ENCODE data around the gene KPNA4.
"Not testable (repeated sequence)": the region's sequence is repeated elsewhere in the genome, so short reads cannot be mapped to it uniquely, and the experiment has no call there.

Gene KPNA4

DNA sequence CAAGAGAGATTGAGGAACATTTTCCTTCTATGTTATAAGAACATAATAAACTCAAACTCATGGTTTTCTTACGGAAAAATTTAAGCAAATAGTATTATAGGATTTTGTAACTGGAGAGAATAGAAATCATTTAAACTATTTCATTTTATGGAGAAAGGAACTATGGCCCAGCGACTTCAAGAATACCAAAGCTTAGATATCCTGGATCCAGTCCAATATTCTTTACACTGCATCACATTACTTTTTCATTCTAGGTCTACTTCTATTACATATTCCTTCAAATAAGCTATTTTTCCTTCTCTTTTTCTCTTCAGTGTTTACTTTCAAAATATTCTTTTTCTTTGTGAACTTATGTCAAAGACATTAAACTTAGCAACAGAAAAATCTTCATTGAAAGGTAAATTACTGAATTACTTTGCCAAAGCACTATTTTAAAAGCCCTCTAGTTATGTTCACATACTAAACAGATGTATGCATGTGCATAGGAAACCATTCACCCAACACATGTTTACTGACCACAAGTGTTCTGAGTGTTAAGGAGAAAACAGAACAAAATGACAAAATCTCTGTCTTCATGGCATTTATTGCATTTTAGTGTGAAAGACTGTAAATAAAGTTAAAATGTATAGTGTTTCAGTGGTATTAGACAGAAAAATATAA lies 20.4 kb downstream of the KPNA4 start:
- peaks cover 2% of the 10 kb centered on the region for H3K9me3 ChIP-seq (ENCODE audit: control insufficient read depth, insufficient read depth, low read length)
- no peak overlapping the region for H3K4me3 ChIP-seq (ENCODE audit: low read depth, low read length)
- H3K9ac ChIP-seq (ENCODE audit: low read depth, low read length) = no peak overlapping the region
- no peaks in the 10 kb centered on the region for H3K4me1 ChIP-seq (ENCODE audit: control insufficient read depth, insufficient read depth, low read length)
- no peaks in the 10 kb centered on the region for H3K27me3 ChIP-seq (ENCODE audit: control insufficient read depth, insufficient read depth, low read length)
- H3K36me3 ChIP-seq (ENCODE audit: control insufficient read depth, insufficient read depth, low read length) = no peaks in the 10 kb centered on the region

GRCh38 chr3:160540551-160540950 lies 24.8 kb downstream of the KPNA4 start:
- no peaks in the 10 kb centered on the region for H3K9me3 ChIP-seq (ENCODE audit: control insufficient read depth, insufficient read depth, low read length)
- H3K36me3 ChIP-seq (ENCODE audit: control insufficient read depth, insufficient read depth, low read length) = no peaks in the 10 kb centered on the region
- no peaks in the 10 kb centered on the region for H3K27me3 ChIP-seq (ENCODE audit: control insufficient read depth, insufficient read depth, low read length)
- H3K4me3 ChIP-seq (ENCODE audit: low read depth, low read length) = no peak overlapping the region
- H3K4me1 ChIP-seq (ENCODE audit: control insufficient read depth, insufficient read depth, low read length) = no peaks in the 10 kb centered on the region
- H3K9ac ChIP-seq (ENCODE audit: low read depth, low read length) = no peak overlapping the region

DNA sequence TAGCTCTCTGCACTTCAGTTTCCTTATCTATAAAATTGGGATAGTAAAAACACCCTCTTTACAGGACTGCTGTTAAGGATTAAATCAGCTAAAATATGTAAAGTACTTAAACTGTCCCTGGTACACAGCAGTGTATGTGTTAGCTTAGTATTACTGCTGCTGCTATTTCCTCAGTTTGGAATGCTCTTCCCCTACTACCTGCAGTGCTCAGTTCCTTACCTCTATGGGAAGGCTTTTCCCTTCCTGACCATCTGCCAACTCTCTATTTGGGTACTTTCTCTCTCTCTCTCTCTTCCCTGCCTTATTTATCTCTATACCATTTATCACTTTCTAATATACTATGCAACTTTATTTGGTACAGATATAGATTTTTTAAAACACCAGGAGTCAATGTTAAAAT lies 26.5 kb downstream of the KPNA4 start:
- Histone ChIP-seq H3K4me3 (ENCODE audit: low read depth, low read length) (no peak overlapping the region), H3K36me3 (ENCODE audit: control insufficient read depth, insufficient read depth, low read length) (no peaks in the 10 kb centered on the region), H3K27me3 (ENCODE audit: control insufficient read depth, insufficient read depth, low read length) (no peaks in the 10 kb centered on the region), H3K9ac (ENCODE audit: low read depth, low read length) (no peak overlapping the region), H3K9me3 (ENCODE audit: control insufficient read depth, insufficient read depth, low read length) (no peaks in the 10 kb centered on the region), H3K4me1 (ENCODE audit: control insufficient read depth, insufficient read depth, low read length) (no peaks in the 10 kb centered on the region)

- no peaks in the 10 kb centered on the region for H3K27me3 ChIP-seq (ENCODE audit: control insufficient read depth, insufficient read depth, low read length)
- H3K36me3 ChIP-seq (ENCODE audit: control insufficient read depth, insufficient read depth, low read length) = no peaks in the 10 kb centered on the region
- H3K4me3 ChIP-seq (ENCODE audit: low read depth, low read length) = no peak overlapping the region
- no peaks in the 10 kb centered on the region for H3K4me1 ChIP-seq (ENCODE audit: control insufficient read depth, insufficient read depth, low read length)
- no peak overlapping the region for H3K9ac ChIP-seq (ENCODE audit: low read depth, low read length)
- H3K9me3 ChIP-seq (ENCODE audit: control insufficient read depth, insufficient read depth, low read length) = no peaks in the 10 kb centered on the region
Observed at GRCh38 chr3:160537729-160538128, 27.6 kb downstream of the KPNA4 start.

GRCh38 chr3:160532371-160532770 lies 33.0 kb downstream of the KPNA4 start:
- Histone ChIP-seq H3K4me1 (ENCODE audit: control insufficient read depth, insufficient read depth, low read length) (no peaks in the 10 kb centered on the region), H3K36me3 (ENCODE audit: control insufficient read depth, insufficient read depth, low read length) (peaks cover 10% of the 10 kb centered on the region)

DNA sequence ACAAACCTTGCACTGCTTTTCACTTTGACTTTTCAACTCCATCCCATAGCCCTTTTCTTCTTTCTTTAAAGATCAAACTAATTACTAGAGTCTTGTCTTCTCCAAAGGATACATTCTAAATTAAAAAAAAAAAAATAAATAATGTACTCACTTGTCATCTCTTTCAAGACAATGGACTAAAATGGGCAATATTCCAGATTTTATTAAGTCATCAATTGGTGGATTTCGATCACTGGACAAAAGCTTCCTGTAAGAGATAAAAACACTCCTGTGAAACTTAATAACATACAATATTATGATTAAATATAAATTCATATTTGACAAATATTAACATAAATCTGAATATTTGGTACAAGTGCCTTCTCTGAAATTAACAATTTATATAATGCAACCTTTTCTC lies 34.1 kb downstream of the KPNA4 start:
- Histone ChIP-seq H3K27me3 (ENCODE audit: control insufficient read depth, insufficient read depth, low read length) (no peaks in the 10 kb centered on the region), H3K9me3 (ENCODE audit: control insufficient read depth, insufficient read depth, low read length) (no peaks in the 10 kb centered on the region), H3K36me3 (ENCODE audit: control insufficient read depth, insufficient read depth, low read length) (peaks cover 14% of the 10 kb centered on the region), H3K4me3 (ENCODE audit: low read depth, low read length) (no peak overlapping the region), H3K4me1 (ENCODE audit: control insufficient read depth, insufficient read depth, low read length) (no peaks in the 10 kb centered on the region), H3K9ac (ENCODE audit: low read depth, low read length) (no peak overlapping the region)

More at GRCh38 chr3:160532371-160532770, 33.0 kb downstream of the KPNA4 start:
- no peak overlapping the region for H3K4me3 ChIP-seq (ENCODE audit: low read depth, low read length)
- H3K27me3 ChIP-seq (ENCODE audit: control insufficient read depth, insufficient read depth, low read length) = no peaks in the 10 kb centered on the region
- no peaks in the 10 kb centered on the region for H3K9me3 ChIP-seq (ENCODE audit: control insufficient read depth, insufficient read depth, low read length)
- H3K9ac ChIP-seq (ENCODE audit: low read depth, low read length) = no peak overlapping the region

GRCh38 chr3:160516391-160516790 lies 49.0 kb downstream of the KPNA4 start:
- not testable (repeated sequence) for H3K9me3 ChIP-seq (ENCODE audit: control insufficient read depth, insufficient read depth, low read length); H3K27me3 ChIP-seq (ENCODE audit: control insufficient read depth, insufficient read depth, low read length); H3K4me3 ChIP-seq (ENCODE audit: low read depth, low read length); H3K4me1 ChIP-seq (ENCODE audit: control insufficient read depth, insufficient read depth, low read length); H3K36me3 ChIP-seq (ENCODE audit: control insufficient read depth, insufficient read depth, low read length); H3K9ac ChIP-seq (ENCODE audit: low read depth, low read length)

GRCh38 chr3:160501325-160501724 lies 64.0 kb downstream of the KPNA4 start:
- no peak overlapping the region for H3K9ac ChIP-seq (ENCODE audit: low read depth, low read length)
- no peaks in the 10 kb centered on the region for H3K27me3 ChIP-seq (ENCODE audit: control insufficient read depth, insufficient read depth, low read length)
- peaks cover 7% of the 10 kb centered on the region for H3K36me3 ChIP-seq (ENCODE audit: control insufficient read depth, insufficient read depth, low read length)
- no peaks in the 10 kb centered on the region for H3K4me1 ChIP-seq (ENCODE audit: control insufficient read depth, insufficient read depth, low read length)
- H3K9me3 ChIP-seq (ENCODE audit: control insufficient read depth, insufficient read depth, low read length) = no peaks in the 10 kb centered on the region
- no peak overlapping the region for H3K4me3 ChIP-seq (ENCODE audit: low read depth, low read length)

DNA sequence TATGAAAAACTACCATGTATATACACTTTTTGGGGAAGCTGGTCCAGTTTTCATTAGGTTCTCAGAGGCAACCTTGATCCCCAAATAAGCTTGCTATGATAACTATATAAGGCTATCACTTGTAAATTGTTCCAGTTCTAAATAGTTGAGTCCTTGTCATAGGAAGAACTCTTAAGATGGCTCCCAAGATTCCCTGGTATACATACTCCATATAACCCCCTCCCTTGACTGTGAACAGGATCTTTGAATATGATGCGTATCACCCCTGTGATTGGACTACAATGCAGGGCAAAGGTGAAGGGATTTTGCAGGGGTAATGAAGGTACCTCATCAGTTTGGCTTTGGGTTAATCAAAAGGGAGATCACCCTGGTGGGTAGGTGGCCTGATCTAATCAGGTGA lies 67.2 kb downstream of the KPNA4 start:
- Histone ChIP-seq H3K9ac (ENCODE audit: low read depth, low read length) (no peak overlapping the region), H3K36me3 (ENCODE audit: control insufficient read depth, insufficient read depth, low read length) (peaks cover 4% of the 10 kb centered on the region), H3K4me1 (ENCODE audit: control insufficient read depth, insufficient read depth, low read length) (no peaks in the 10 kb centered on the region), H3K4me3 (ENCODE audit: low read depth, low read length) (no peak overlapping the region), H3K9me3 (ENCODE audit: control insufficient read depth, insufficient read depth, low read length) (no peaks in the 10 kb centered on the region), H3K27me3 (ENCODE audit: control insufficient read depth, insufficient read depth, low read length) (no peaks in the 10 kb centered on the region)

GRCh38 chr3:160490166-160490565 lies 75.2 kb downstream of the KPNA4 start:
- Histone ChIP-seq H3K4me3 (ENCODE audit: low read depth, low read length) (no peak overlapping the region), H3K36me3 (ENCODE audit: control insufficient read depth, insufficient read depth, low read length) (no peaks in the 10 kb centered on the region), H3K27me3 (ENCODE audit: control insufficient read depth, insufficient read depth, low read length) (no peaks in the 10 kb centered on the region), H3K4me1 (ENCODE audit: control insufficient read depth, insufficient read depth, low read length) (peaks cover 2% of the 10 kb centered on the region), H3K9me3 (ENCODE audit: control insufficient read depth, insufficient read depth, low read length) (no peaks in the 10 kb centered on the region), H3K9ac (ENCODE audit: low read depth, low read length) (no peak overlapping the region)

GRCh38 chr3:160486459-160486869 lies 78.9 kb downstream of the KPNA4 start:
- no peak overlapping the region for H3K4me3 ChIP-seq (ENCODE audit: low read depth, low read length)
- H3K4me1 ChIP-seq (ENCODE audit: control insufficient read depth, insufficient read depth, low read length) = peaks cover 2% of the 10 kb centered on the region
- H3K36me3 ChIP-seq (ENCODE audit: control insufficient read depth, insufficient read depth, low read length) = no peaks in the 10 kb centered on the region
- H3K9ac ChIP-seq (ENCODE audit: low read depth, low read length) = no peak overlapping the region
- no peaks in the 10 kb centered on the region for H3K9me3 ChIP-seq (ENCODE audit: control insufficient read depth, insufficient read depth, low read length)
- no peaks in the 10 kb centered on the region for H3K27me3 ChIP-seq (ENCODE audit: control insufficient read depth, insufficient read depth, low read length)

GRCh38 chr3:160482796-160483195 lies 82.6 kb downstream of the KPNA4 start:
- H3K9me3 ChIP-seq (ENCODE audit: control insufficient read depth, insufficient read depth, low read length) = no peaks in the 10 kb centered on the region
- H3K4me3 ChIP-seq (ENCODE audit: low read depth, low read length) = no peak overlapping the region
- no peaks in the 10 kb centered on the region for H3K36me3 ChIP-seq (ENCODE audit: control insufficient read depth, insufficient read depth, low read length)
- H3K27me3 ChIP-seq (ENCODE audit: control insufficient read depth, insufficient read depth, low read length) = no peaks in the 10 kb centered on the region
- peaks cover 2% of the 10 kb centered on the region for H3K4me1 ChIP-seq (ENCODE audit: control insufficient read depth, insufficient read depth, low read length)
- no peak overlapping the region for H3K9ac ChIP-seq (ENCODE audit: low read depth, low read length)

Measured in iPS-15b (cell line).